Suprapubic skin (tissue), 4 donors: Measurements from ENCODE around the gene TENM3.

Experiments used
- EP300 ChIP-seq: sonication (generic); formaldehyde crosslinking; IDR thresholded peaks from one replicate; pipeline ENCODE4 v1.6.1; 2017; ENCODE audit warnings: antibody characterized with exemption
- POLR2A ChIP-seq, 2 donors: fragments of 450-650 bp; IDR thresholded peaks; one replicate each; pipeline ENCODE4 v1.6.1; 2017; ENCODE audit warnings: antibody characterized with exemption in 2 of 2, mild to moderate bottlenecking in 2 of 2, moderate library complexity in 2 of 2
- POLR2AphosphoS5 ChIP-seq, 3 donors: sonication (generic); formaldehyde crosslinking; IDR thresholded peaks; one replicate each; pipeline ENCODE4 v1.6.1; 2017; ENCODE audit warnings: antibody characterized with exemption in 3 of 3
- TF ChIP-seq, protein P1 (sequence below), 2 donors: fragments of 200-600 bp in 1 of 2; fragments of 450-650 bp in 1 of 2; sonication (generic) in 1 of 2; IDR thresholded peaks; one replicate each; pipeline ENCODE4 v1.5.1; 2016 to 2019; ENCODE audit warnings: antibody characterized with exemption in 2 of 2, mild to moderate bottlenecking in 1 of 2, moderate library complexity in 1 of 2

DNA sequence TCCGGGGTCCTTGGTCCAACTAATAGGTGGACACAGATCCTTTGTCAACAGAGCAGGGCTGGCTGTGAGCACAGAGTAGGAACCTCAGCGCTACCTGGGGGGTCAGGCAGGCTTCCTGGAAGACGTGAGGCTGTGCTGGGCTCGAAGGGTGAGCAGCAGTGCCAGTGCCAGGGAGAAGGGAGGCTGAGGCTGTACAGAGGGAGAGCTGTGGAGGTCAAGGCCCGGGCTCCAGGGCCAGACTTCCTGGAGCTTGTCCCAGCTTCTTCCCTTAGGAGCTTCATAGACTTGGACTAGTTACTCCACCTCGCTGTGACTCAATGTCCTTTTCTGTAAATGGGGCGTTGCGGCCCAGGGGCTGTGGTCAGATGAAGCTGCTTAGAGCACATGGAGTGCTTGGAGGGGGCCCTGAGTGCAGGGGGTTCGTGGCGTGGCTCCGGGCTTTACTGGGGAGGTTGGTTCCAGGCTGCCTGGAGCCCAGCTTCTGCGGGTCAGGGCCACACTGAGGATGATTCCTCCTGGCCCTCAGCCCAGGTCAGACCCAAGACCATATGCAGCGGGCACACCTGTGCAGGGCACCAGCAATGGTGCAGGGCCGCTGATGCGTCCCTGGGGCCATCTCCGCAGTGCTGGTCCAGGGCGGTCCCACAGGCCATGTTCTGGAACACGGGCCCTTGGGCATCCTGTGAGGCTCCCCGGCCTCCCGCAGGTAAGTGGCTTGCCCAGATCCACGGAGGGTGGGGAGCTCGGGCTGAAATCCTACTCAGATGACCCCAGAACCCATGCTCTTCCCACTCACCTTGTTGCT is 575.9 kb downstream of the TENM3 start:
- TF ChIP-seq, protein P1, sequence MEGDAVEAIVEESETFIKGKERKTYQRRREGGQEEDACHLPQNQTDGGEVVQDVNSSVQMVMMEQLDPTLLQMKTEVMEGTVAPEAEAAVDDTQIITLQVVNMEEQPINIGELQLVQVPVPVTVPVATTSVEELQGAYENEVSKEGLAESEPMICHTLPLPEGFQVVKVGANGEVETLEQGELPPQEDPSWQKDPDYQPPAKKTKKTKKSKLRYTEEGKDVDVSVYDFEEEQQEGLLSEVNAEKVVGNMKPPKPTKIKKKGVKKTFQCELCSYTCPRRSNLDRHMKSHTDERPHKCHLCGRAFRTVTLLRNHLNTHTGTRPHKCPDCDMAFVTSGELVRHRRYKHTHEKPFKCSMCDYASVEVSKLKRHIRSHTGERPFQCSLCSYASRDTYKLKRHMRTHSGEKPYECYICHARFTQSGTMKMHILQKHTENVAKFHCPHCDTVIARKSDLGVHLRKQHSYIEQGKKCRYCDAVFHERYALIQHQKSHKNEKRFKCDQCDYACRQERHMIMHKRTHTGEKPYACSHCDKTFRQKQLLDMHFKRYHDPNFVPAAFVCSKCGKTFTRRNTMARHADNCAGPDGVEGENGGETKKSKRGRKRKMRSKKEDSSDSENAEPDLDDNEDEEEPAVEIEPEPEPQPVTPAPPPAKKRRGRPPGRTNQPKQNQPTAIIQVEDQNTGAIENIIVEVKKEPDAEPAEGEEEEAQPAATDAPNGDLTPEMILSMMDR (IDR thresholded peaks at IDR 0.05) = no peak
- no peak for TF ChIP-seq EP300
- no peak for TF ChIP-seq POLR2A (IDR thresholded peaks at IDR 0.05)
- no peak for TF ChIP-seq POLR2AphosphoS5 (IDR thresholded peaks at IDR 0.05)
